Ovary (tissue), 9 donors: ENCODE results near the gene PSMA2. TPM values are rescaled to one million over a fixed set of nuclear protein-coding genes. Genes with fewer than 3 reads are reported as not detected.
"Not testable (repeated sequence)": the region's sequence is repeated elsewhere in the genome, so short reads cannot be mapped to it uniquely, and the experiment has no call there.

Source experiments
- DNase-seq, 5 donors: peaks; one replicate each; pipeline ENCODE4 v3.0.0-alpha.2; 2019 to 2020
- H3K27ac ChIP-seq, 2 donors: fragments of 200-600 bp; one replicate each; pipeline versions ENCODE4 v1.5.1 to v1.8.0; 2019 to 2022
- H3K27me3 ChIP-seq: fragments of 200-600 bp; one replicate; pipeline ENCODE4 v1.8.0; 2022
- H3K36me3 ChIP-seq: fragments of 200-600 bp; sonication (generic); one replicate; pipeline ENCODE4 v1.5.1; 2019
- H3K4me1 ChIP-seq: one replicate; pipeline ENCODE4 v1.8.1; 2013; ENCODE audit warnings: mild to moderate bottlenecking, moderate library complexity; ENCODE audit not compliant: insufficient read depth
- H3K4me3 ChIP-seq: fragments of 200-600 bp; sonication (generic); one replicate; pipeline ENCODE4 v1.5.1; 2017
- H3K9me3 ChIP-seq, 2 donors: fragments of 200-600 bp in 1 of 2; sonication (generic) in 1 of 2; one replicate each; pipeline versions ENCODE4 v1.5.1 to v1.8.1; 2013 to 2019; ENCODE audit warnings: mild to moderate bottlenecking in 1 of 2, moderate library complexity in 1 of 2
- CTCF ChIP-seq, 3 donors: fragments of 450-650 bp in 2 of 3; fragments of 200-600 bp in 1 of 3; IDR thresholded peaks; one replicate each; pipeline versions ENCODE4 v1.5.1 to v1.8.0; 2016 to 2022; ENCODE audit warnings: antibody characterized with exemption in 3 of 3, mild to moderate bottlenecking in 1 of 3
- EP300 ChIP-seq: sonication (generic); formaldehyde crosslinking; IDR thresholded peaks from one replicate; pipeline ENCODE4 v1.6.1; 2017; ENCODE audit warnings: antibody characterized with exemption
- POLR2A ChIP-seq: fragments of 450-650 bp; IDR thresholded peaks from one replicate; pipeline ENCODE4 v1.6.1; 2017; ENCODE audit warnings: antibody characterized with exemption, mild to moderate bottlenecking, moderate library complexity
- WGBS, 3 donors: extraction: QIAGEN DNeasy Blood & Tissue Kit in 1 of 3; methylation state at CpG; one replicate each; pipeline versions ENCODE4 v1.1.5 to v1.1.7; 2013 to 2017; 5-methylcytosine and 5-hydroxymethylcytosine counted together
- intact Hi-C, 4 donors: fragments of 100-400 bp; cut with DNase I; formaldehyde crosslinking; loops; one replicate each; pipeline versions ENCODE4 v1.11.0 to v1.15.1; 2022 to 2023
- polyA plus RNA-seq, 2 donors: library from polyadenylated mRNA; stranded (reverse); fragments of 200-250 nt in 1 of 2; fragments of 350-450 nt in 1 of 2; fragmentation: Illumina TruSeq in 1 of 2; extraction: RNeasy Lipid Tissue Mini Kit (QIAGEN cat#74804) in 1 of 2; gene quantifications; one replicate each; pipeline ENCODE4 v1.2.3, GENCODE V29; 2013 to 2014
- total RNA-seq, 7 donors: library from RNA; depleted of rRNA in 2 of 7; stranded (reverse); fragments of >200 nt in 2 of 7; fragmentation: NEBNext Ultra II Directional in 3 of 7; extraction: Animal tissue kit (Norgen Biotek cat#: 25700) in 3 of 7; gene quantifications; one replicate each; pipeline versions ENCODE4 v1.1.0 to v1.2.4, GENCODE V29; 2016 to 2023
- donor health status: DM: no; HTN: no; CAD: no; lungs with moderate emphysema.
- donor health status: DM: no; HTN: no; CAD: no.
- donor health status: Bipolar disorder and iron deficiency.
- donor health status: DM: yes; HTN: yes; CAD: no.
- donor health status: DM: no; HTN: no; CAD: no.
- donor health status: DM: yes; HTN: yes; CAD: no.

Gene PSMA2
- total and polyA plus RNA-seq, 9 donors: 43.6 to 79.0 (median 53.7) TPM

GRCh38 chr7:42893346-42894240 lies 38.4 kb downstream of the PSMA2 start:
- no peaks in the 10 kb centered on the region for H3K9me3 ChIP-seq
- H3K27me3 ChIP-seq: no peaks in the 10 kb centered on the region
- no peak for DNase-seq
- no peak overlapping the region for H3K27ac ChIP-seq
- WGBS, 3 donors: 83 to 91% (median 88%) methylated on average over 9 of the region's 9 CpGs
- TF ChIP-seq CTCF (IDR thresholded peaks at IDR 0.05) (no peak), EP300 (no peak), POLR2A (no peak)
- no peak overlapping the region for H3K4me3 ChIP-seq
- H3K36me3 ChIP-seq: no peaks in the 10 kb centered on the region
- intact Hi-C loops: no loop called here
- H3K4me1 ChIP-seq: no peaks in the 10 kb centered on the region

GRCh38 chr7:42886893-42887505 lies 45.0 kb downstream of the PSMA2 start:
- intact Hi-C loops: no loop called here
- no peak for DNase-seq

DNA sequence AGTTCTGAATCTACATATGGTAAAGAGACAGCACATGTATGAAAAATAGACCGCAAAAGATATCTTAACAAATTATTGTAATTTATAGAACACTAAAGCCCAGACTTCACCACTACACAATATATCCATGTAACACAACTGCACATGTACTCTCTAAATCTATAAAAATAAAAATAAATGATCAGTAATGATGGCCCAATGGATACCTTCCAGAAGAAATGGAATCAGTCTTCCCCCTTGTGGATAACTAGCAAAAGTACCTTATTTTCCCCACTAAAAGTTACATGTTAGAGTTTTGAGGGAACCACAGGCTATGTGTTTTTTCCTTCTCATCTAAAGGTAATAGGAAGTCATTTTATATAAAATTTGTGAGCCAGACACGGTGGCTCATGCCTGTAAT lies 45.8 kb downstream of the PSMA2 start:
- Histone ChIP-seq H3K27ac (no peak overlapping the region), H3K27me3 (no peaks in the 10 kb centered on the region), H3K9me3 (no peaks in the 10 kb centered on the region), H3K4me1 (no peaks in the 10 kb centered on the region), H3K4me3 (no peak overlapping the region), H3K36me3 (no peaks in the 10 kb centered on the region)
- DNase-seq: no peak
- 76 to 80% (median 77%) methylated on average over 2 of the region's 2 CpGs for WGBS, 3 donors
- intact Hi-C loops: no loop called here
- TF ChIP-seq EP300 (no peak), POLR2A (no peak)

More at GRCh38 chr7:42886893-42887505, 45.0 kb downstream of the PSMA2 start:
- Histone ChIP-seq H3K36me3 (no peaks in the 10 kb centered on the region), H3K9me3 (no peaks in the 10 kb centered on the region), H3K27me3 (no peaks in the 10 kb centered on the region), H3K27ac (no peak overlapping the region), H3K4me3 (no peak overlapping the region), H3K4me1 (no peaks in the 10 kb centered on the region)
- TF ChIP-seq CTCF (IDR thresholded peaks at IDR 0.05) (no peak), POLR2A (no peak), EP300 (no peak)

DNA sequence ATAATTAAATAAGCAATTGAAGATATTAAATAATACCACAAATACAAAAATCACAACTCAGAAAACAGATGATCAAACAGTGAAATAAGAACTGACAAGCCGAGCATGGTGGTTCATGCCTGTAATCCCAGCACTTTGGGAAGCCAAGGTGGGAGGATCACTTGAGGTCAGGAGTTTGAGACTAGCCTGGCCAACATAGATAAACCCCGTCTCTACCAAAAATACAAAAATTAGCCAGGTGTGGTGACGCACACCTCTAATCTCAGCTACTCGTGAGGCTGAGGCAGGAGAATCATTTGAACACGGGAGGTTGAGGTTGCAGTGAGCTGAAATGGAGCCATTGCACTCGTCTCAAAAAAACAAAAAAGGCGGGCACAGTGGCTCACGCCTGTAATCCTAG lies 46.8 kb downstream of the PSMA2 start:
- H3K9me3 ChIP-seq, intact Hi-C loops, DNase-seq, H3K36me3 ChIP-seq, H3K27me3 ChIP-seq, H3K4me1 ChIP-seq, H3K27ac ChIP-seq, H3K4me3 ChIP-seq: not testable (repeated sequence)
- WGBS, 3 donors: 90 to 93% (median 91%) methylated on average over 8 of the region's 8 CpGs

DNA sequence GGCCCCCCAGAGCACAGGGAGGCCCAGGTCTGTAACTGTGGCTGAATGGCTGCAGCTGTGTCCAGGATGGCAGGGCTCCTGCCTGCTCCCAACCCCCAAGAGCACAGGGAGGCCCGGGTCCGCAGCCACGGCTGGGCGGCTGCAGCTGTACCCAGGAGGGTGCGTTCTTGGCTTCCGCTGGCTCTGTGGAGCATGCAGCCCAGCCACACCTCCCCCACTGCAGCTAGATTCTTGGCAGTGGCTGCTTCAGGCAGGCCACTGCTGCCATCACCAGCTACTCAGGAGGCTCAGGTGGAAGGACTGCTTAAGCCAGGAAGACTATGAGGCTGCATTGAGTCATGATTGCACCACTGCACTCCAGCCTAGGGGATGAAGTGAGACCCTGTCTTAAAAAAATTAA lies 48.0 kb downstream of the PSMA2 start:
- DNase-seq: no peak
- H3K9me3 ChIP-seq: no peaks in the 10 kb centered on the region
- H3K36me3 ChIP-seq: no peaks in the 10 kb centered on the region
- intact Hi-C loops: no loop called here
- H3K27me3 ChIP-seq: no peaks in the 10 kb centered on the region
- no peak overlapping the region for H3K4me3 ChIP-seq
- no peak overlapping the region for H3K27ac ChIP-seq
- TF ChIP-seq CTCF (IDR thresholded peaks at IDR 0.05) (no peak), EP300 (no peak), POLR2A (no peak)
- no peaks in the 10 kb centered on the region for H3K4me1 ChIP-seq
- 92 to 94% (median 92%) methylated on average over 6 of the region's 6 CpGs for WGBS, 3 donors
